IPS DF 4.7 (cell line): ENCODE results near the gene EIF4G3.
"Not testable (repeated sequence)": the region's sequence is repeated elsewhere in the genome, so short reads cannot be mapped to it uniquely, and the experiment has no call there.

Source experiments
- DNase-seq: peaks from one replicate; pipeline ENCODE4 v3.0.0-alpha.2; 2013; ENCODE audit warnings: low spot score; ENCODE audit errors: extremely low read depth

Gene EIF4G3

GRCh38 chr1:21185221-21185731 is 8.6 kb upstream of the EIF4G3 start:
- no peak for DNase-seq

- no peak for DNase-seq
These were observed 7.6 kb upstream of the EIF4G3 start for GRCh38 chr1:21184276-21184675.

GRCh38 chr1:21182181-21182731 is 5.6 kb upstream of the EIF4G3 start:
- DNase-seq = no peak

GRCh38 chr1:21178271-21178670 is 1.6 kb upstream of the EIF4G3 start:
- not testable (repeated sequence) for DNase-seq

- no peak for DNase-seq
These were observed 771 bp downstream of the EIF4G3 start for GRCh38 chr1:21175670-21176581.

GRCh38 chr1:21175324-21175669 is 1.4 kb downstream of the EIF4G3 start:
- DNase-seq = no peak

GRCh38 chr1:21174654-21175323 is 1.9 kb downstream of the EIF4G3 start:
- DNase-seq = no peak

GRCh38 chr1:21174230-21174629 is 2.5 kb downstream of the EIF4G3 start:
- DNase-seq = no peak

- DNase-seq = not testable (repeated sequence)
These were observed 3.6 kb downstream of the EIF4G3 start for GRCh38 chr1:21173096-21173495.

- not testable (repeated sequence) for DNase-seq
These were observed 5.9 kb downstream of the EIF4G3 start for GRCh38 chr1:21170837-21171236.

- DNase-seq = no peak
These were observed 8.3 kb downstream of the EIF4G3 start for GRCh38 chr1:21168444-21168843.

GRCh38 chr1:21165646-21166045 is 11.1 kb downstream of the EIF4G3 start:
- DNase-seq = no peak

GRCh38 chr1:21165076-21165475 is 11.6 kb downstream of the EIF4G3 start:
- no peak for DNase-seq

- DNase-seq = no peak
These were observed 12.4 kb downstream of the EIF4G3 start for GRCh38 chr1:21164266-21164665.

- no peak for DNase-seq
These were observed 13.8 kb downstream of the EIF4G3 start for GRCh38 chr1:21162740-21163464.

GRCh38 chr1:21161842-21162241 is 14.9 kb downstream of the EIF4G3 start:
- DNase-seq = no peak

- no peak for DNase-seq
These were observed 16.4 kb downstream of the EIF4G3 start for GRCh38 chr1:21160263-21160796.

GRCh38 chr1:21157868-21158267 is 18.8 kb downstream of the EIF4G3 start:
- no peak for DNase-seq

- no peak for DNase-seq
These were observed 19.6 kb downstream of the EIF4G3 start for GRCh38 chr1:21157054-21157453.

GRCh38 chr1:21156019-21156418 is 20.7 kb downstream of the EIF4G3 start:
- DNase-seq = no peak

- no peak for DNase-seq
These were observed 22.0 kb downstream of the EIF4G3 start for GRCh38 chr1:21154717-21155116.
